Endothelial cell of umbilical vein (primary cell): ENCODE results near the gene BTBD2. TPM values are rescaled to one million over a fixed set of nuclear protein-coding genes. Genes with fewer than 3 reads are reported as not detected.

ENCODE experiments used
- BruUV-seq: library from RNA; stranded (reverse); fragments of 400-500 nt; replicated peaks from 2 replicates; lab custom pipeline; 2021; lab: Mats Ljungman, UMichigan
- CTCF ChIA-PET: fragments of 300-600, 350-600 bp; sonication (Branson Sonifier 250); formaldehyde crosslinking; loops from one replicate; lab custom pipeline; 2021; ENCODE audit warnings: antibody characterized with exemption, inconsistent platforms; lab: Charles Lee
- POLR2A ChIA-PET: fragments of 300-600, 350-600 bp; sonication (Branson Sonifier 250); formaldehyde crosslinking; loops from one replicate; lab custom pipeline; 2021; ENCODE audit warnings: antibody characterized with exemption, inconsistent platforms; lab: Charles Lee
- DNase-seq: peaks from one replicate; pipeline ENCODE4 v3.0.0-alpha.2; 2011; ENCODE audit warnings: low read depth, low spot score
- FAIRE-seq: peaks from 2 replicates; lab custom pipeline; 2011; peaks lifted over from hg19 to GRCh38; lab: Jason Lieb, UNC
- H2AFZ ChIP-seq: 2 replicates; pipeline ENCODE4 v1.6.0; 2012; ENCODE audit warnings: low read depth, low read length, control low read depth, inconsistent platforms
- H3K27ac ChIP-seq: 2 replicates; pipeline ENCODE4 v1.5.1; 2011; ENCODE audit warnings: low read depth, mild to moderate bottlenecking, control low read depth, low read length, moderate library complexity; ENCODE audit not compliant: insufficient read depth
- H3K27me3 ChIP-seq, 2 experiments: 2 replicates each; pipeline versions ENCODE4 v1.6.0 to v1.6.1; 2011; ENCODE audit warnings: low read length in 2 of 2, mixed read lengths in 1 of 2; ENCODE audit not compliant: control insufficient read depth in 2 of 2, insufficient read depth in 2 of 2
- H3K36me3 ChIP-seq, 2 experiments: 2 replicates in 1 of 2; 3 replicates in 1 of 2; pipeline ENCODE4 v1.5.1; 2011; ENCODE audit warnings: low read length in 2 of 2, mild to moderate bottlenecking in 1 of 2, moderate library complexity in 1 of 2; ENCODE audit not compliant: control insufficient read depth in 2 of 2, insufficient read depth in 2 of 2; ENCODE audit errors: extremely low read depth in 1 of 2
- H3K4me1 ChIP-seq: 3 replicates; pipeline ENCODE4 v1.5.1; 2011; ENCODE audit warnings: mild to moderate bottlenecking, low read length; ENCODE audit not compliant: control insufficient read depth, insufficient read depth; ENCODE audit errors: extremely low read depth
- H3K4me2 ChIP-seq: 2 replicates; pipeline ENCODE4 v1.6.1; 2011; ENCODE audit warnings: low read length, control low read depth, mixed read lengths; ENCODE audit not compliant: insufficient read depth
- H3K4me3 ChIP-seq, 3 experiments: fragments of 200-600 bp in 1 of 3; sonication (generic), shearing (Covaris generic) in 1 of 3; replicated peaks in 1 of 3; 2 replicates each; pipeline ENCODE4 v1.5.1; 2011 to 2016; ENCODE audit warnings: control low read depth in 3 of 3, low read length in 3 of 3, mild to moderate bottlenecking in 2 of 3, inconsistent platforms in 1 of 3, low read depth in 1 of 3, moderate library complexity in 1 of 3; ENCODE audit not compliant: insufficient read depth in 1 of 3
- H3K79me2 ChIP-seq: 2 replicates; pipeline ENCODE4 v1.6.0; 2012; ENCODE audit warnings: low read length, inconsistent platforms; ENCODE audit not compliant: control insufficient read depth, insufficient read depth
- H3K9ac ChIP-seq: replicated peaks from 2 replicates; pipeline ENCODE3; 2011; ENCODE audit warnings: low read length, control low read depth; ENCODE audit not compliant: insufficient read depth; ENCODE audit errors: extremely low read depth
- H3K9me1 ChIP-seq: replicated peaks from 3 replicates; pipeline ENCODE4 v1.6.0; 2011; ENCODE audit warnings: mild to moderate bottlenecking, low read length; ENCODE audit not compliant: control insufficient read depth, insufficient read depth; ENCODE audit errors: extremely low read depth
- H3K9me3 ChIP-seq: replicated peaks from 2 replicates; pipeline ENCODE4 v1.5.1; 2012; ENCODE audit warnings: low read length, inconsistent platforms; ENCODE audit not compliant: control insufficient read depth, insufficient read depth
- H4K20me1 ChIP-seq: replicated peaks from 2 replicates; pipeline ENCODE3; 2011; ENCODE audit warnings: mild to moderate bottlenecking, low read length; ENCODE audit not compliant: control insufficient read depth, insufficient read depth; ENCODE audit errors: extremely low read depth
- EZH2 ChIP-seq: IDR thresholded peaks from 2 replicates; pipeline ENCODE4 v1.6.1; 2012; ENCODE audit warnings: borderline replicate concordance, low read depth, mild to moderate bottlenecking, moderate library complexity, low read length, inconsistent platforms; ENCODE audit not compliant: severe bottlenecking
- FOS ChIP-seq: IDR thresholded peaks from 2 replicates; pipeline ENCODE4 v1.6.1; 2011; ENCODE audit warnings: mild to moderate bottlenecking, low read length, moderate library complexity, borderline replicate concordance; ENCODE audit not compliant: insufficient read depth
- GATA2 ChIP-seq: IDR thresholded peaks from 2 replicates; pipeline ENCODE4 v1.7.0; 2011; ENCODE audit warnings: low read depth, mild to moderate bottlenecking, moderate library complexity, mixed read lengths, low read length; ENCODE audit not compliant: insufficient read length, insufficient read depth
- JUN ChIP-seq: IDR thresholded peaks from 2 replicates; pipeline ENCODE4 v1.6.1; 2011; ENCODE audit warnings: borderline replicate concordance, low read depth; ENCODE audit not compliant: insufficient read length, insufficient read depth
- MYC ChIP-seq: IDR thresholded peaks from one replicate; pipeline ENCODE4 v1.6.1; 2011; ENCODE audit warnings: mild to moderate bottlenecking, low read depth, low read length
- POLR2A ChIP-seq: IDR thresholded peaks from 2 replicates; pipeline ENCODE4 v1.6.1; 2012; ENCODE audit warnings: low read depth, mild to moderate bottlenecking, control low read depth, low read length
- POLR2AphosphoS5 ChIP-seq: IDR thresholded peaks from 2 replicates; pipeline ENCODE4 v1.6.1; 2012; ENCODE audit warnings: low read depth, mild to moderate bottlenecking, control low read depth, low read length, moderate library complexity; ENCODE audit not compliant: insufficient read depth
- dilution Hi-C: fragments of 300-500 bp; cut with MboI; formaldehyde crosslinking; loops from one replicate; pipeline ENCODE4 v1.15.0; 2019; ENCODE audit warnings: low sequenced_read_pairs; ENCODE audit not compliant: extremely low pct_ligation_motif_present
- intact Hi-C: fragments of 100-400 bp; cut with micrococcal nuclease; formaldehyde crosslinking; loops from one replicate; pipeline ENCODE4 v1.10.0; 2022
- polyA plus RNA-seq, 4 experiments: library from polyadenylated mRNA; depleted of rRNA in 3 of 4; stranded (reverse) in 3 of 4; unstranded in 1 of 4; fragments of >200 nt; gene quantifications; 2 replicates each; pipeline versions ENCODE4 v1.2.1 to v1.2.3, GENCODE V29; 2011 to 2012; ENCODE audit warnings: missing spikeins in 1 of 4
- total RNA-seq: library from RNA; stranded (reverse); gene quantifications from 2 replicates; pipeline ENCODE4 v1.2.3, GENCODE V29; 2021
- TF ChIP-seq, protein P1 (sequence below): IDR thresholded peaks from 2 replicates; pipeline ENCODE4 v1.6.1; 2011; ENCODE audit not compliant: insufficient read depth, insufficient read length
- TF ChIP-seq, protein P2 (sequence below), 2 donors: IDR thresholded peaks; 1 replicate in 1 of 2; 2 replicates in 1 of 2; pipeline ENCODE4 v1.5.1; 2011; ENCODE audit warnings: low read length in 2 of 2, mild to moderate bottlenecking in 2 of 2, moderate library complexity in 2 of 2, control low read depth in 1 of 2, inconsistent platforms in 1 of 2, low read depth in 1 of 2; ENCODE audit not compliant: insufficient read depth in 1 of 2; ENCODE audit errors: extremely low read depth in 1 of 2

BTBD2 gene
- total and polyA plus RNA-seq, 2 donors (not counting 3 experiments of a cell fraction or from before 2014, with no cell fraction given) = 59.2 to 78.2 TPM

GRCh38 chr19:1969176-1970002 lies 46.1 kb downstream of the BTBD2 start:
- H3K4me2 ChIP-seq = no peak overlapping the region
- FAIRE-seq = no peak
- ChIA-PET CTCF (interaction anchor here (1.2 kb wide), 1 partner anchor 23 kb away, joined by 3 read pairs; no protein-coding TSS in a partner anchor), POLR2A (no interaction called here)
- TF ChIP-seq FOS = no peak
- TF ChIP-seq GATA2 = no peak
- TF ChIP-seq POLR2A = no peak
- TF ChIP-seq MYC = no peak
- TF ChIP-seq, protein P1, sequence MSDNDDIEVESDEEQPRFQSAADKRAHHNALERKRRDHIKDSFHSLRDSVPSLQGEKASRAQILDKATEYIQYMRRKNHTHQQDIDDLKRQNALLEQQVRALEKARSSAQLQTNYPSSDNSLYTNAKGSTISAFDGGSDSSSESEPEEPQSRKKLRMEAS = no peak
- TF ChIP-seq, protein P2, sequence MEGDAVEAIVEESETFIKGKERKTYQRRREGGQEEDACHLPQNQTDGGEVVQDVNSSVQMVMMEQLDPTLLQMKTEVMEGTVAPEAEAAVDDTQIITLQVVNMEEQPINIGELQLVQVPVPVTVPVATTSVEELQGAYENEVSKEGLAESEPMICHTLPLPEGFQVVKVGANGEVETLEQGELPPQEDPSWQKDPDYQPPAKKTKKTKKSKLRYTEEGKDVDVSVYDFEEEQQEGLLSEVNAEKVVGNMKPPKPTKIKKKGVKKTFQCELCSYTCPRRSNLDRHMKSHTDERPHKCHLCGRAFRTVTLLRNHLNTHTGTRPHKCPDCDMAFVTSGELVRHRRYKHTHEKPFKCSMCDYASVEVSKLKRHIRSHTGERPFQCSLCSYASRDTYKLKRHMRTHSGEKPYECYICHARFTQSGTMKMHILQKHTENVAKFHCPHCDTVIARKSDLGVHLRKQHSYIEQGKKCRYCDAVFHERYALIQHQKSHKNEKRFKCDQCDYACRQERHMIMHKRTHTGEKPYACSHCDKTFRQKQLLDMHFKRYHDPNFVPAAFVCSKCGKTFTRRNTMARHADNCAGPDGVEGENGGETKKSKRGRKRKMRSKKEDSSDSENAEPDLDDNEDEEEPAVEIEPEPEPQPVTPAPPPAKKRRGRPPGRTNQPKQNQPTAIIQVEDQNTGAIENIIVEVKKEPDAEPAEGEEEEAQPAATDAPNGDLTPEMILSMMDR (IDR thresholded peaks at IDR 0.05; ENCODE audit: extremely low read depth in 1 of 2, insufficient read depth in 1 of 2, low read depth in 1 of 2, low read length in 2 of 2) = no peak
- no peak for TF ChIP-seq POLR2AphosphoS5
- TF ChIP-seq JUN = no peak
- TF ChIP-seq EZH2 = no peak
- intact Hi-C loops (no loop called here), dilution Hi-C loops (no loop called here)
- H3K9me1 ChIP-seq = no peaks in the 10 kb centered on the region
- H3K27me3 ChIP-seq = no peaks in the 10 kb centered on the region
- H3K27ac ChIP-seq = no peak overlapping the region
- no peaks in the 10 kb centered on the region for H4K20me1 ChIP-seq
- H3K4me3 ChIP-seq = no peak overlapping the region
- H3K36me3 ChIP-seq = peaks cover 0 to 16% of the 10 kb centered on the region in 2 experiments
- DNase-seq = no peak
- H3K4me1 ChIP-seq = no peaks in the 10 kb centered on the region
- no peaks in the 10 kb centered on the region for H3K9me3 ChIP-seq
- H3K9ac ChIP-seq = no peak overlapping the region
- BruUV-seq = no TSS peak
- H3K79me2 ChIP-seq = peaks cover 17% of the 10 kb centered on the region
- H2AFZ ChIP-seq = no peak overlapping the region
